HCT116 (cell line): ENCODE results near the gene SCGB1A1. TPM values are rescaled to one million over a fixed set of nuclear protein-coding genes. Genes with fewer than 3 reads are reported as not detected.

Source experiments
- ATAC-seq: fragments of 200-7000 bp; cut with Tn5 transposase; 2 replicates; pipeline ENCODE4 v1.9.1; 2020; ENCODE audit warnings: mild to moderate bottlenecking, moderate library complexity
- BruUV-seq: library from RNA; stranded (reverse); fragments of 400-500 nt; replicated peaks from 2 replicates; lab custom pipeline; 2021; lab: Mats Ljungman, UMichigan
- CTCF ChIA-PET: fragments of 300-600 bp; sonication (Branson Sonifier 250); formaldehyde crosslinking; loops from one replicate; lab custom pipeline; 2021; ENCODE audit warnings: antibody characterized with exemption; lab: Charles Lee
- POLR2A ChIA-PET: fragments of 300-600, 350-600 bp; sonication (Branson Sonifier 250); formaldehyde crosslinking; loops from one replicate; lab custom pipeline; 2021; ENCODE audit warnings: antibody characterized with exemption; lab: Charles Lee
- RAD21 ChIA-PET, 2 experiments: fragments of 300-600 bp; sonication (Branson Sonifier 250); formaldehyde crosslinking; loops; one replicate each; lab custom pipeline; 2023; ENCODE audit warnings: low total read pairs in 2 of 2; ENCODE audit not compliant: uncharacterized antibody in 2 of 2, unreplicated experiment in 2 of 2, low non-redundant PET in 1 of 2; lab: Charles Lee
- DNase-seq: peaks from one replicate; pipeline ENCODE4 v3.0.0-alpha.2; 2010; ENCODE audit warnings: low read depth, low spot score
- H2AFZ ChIP-seq: fragments of 200-600 bp; shearing (Covaris generic), sonication (generic); 2 replicates; pipeline ENCODE4 v1.6.1; 2017; ENCODE audit warnings: low read depth, mixed run types, mixed read lengths, antibody characterized with exemption, low read length; ENCODE audit not compliant: poor library complexity, severe bottlenecking
- H3K27ac ChIP-seq: 2 replicates; pipeline ENCODE4 v1.5.1; 2012; ENCODE audit warnings: low read depth, low read length
- H3K27me3 ChIP-seq: fragments of 200-600 bp; sonication (generic); 2 replicates; pipeline ENCODE4 v1.6.1; 2016; ENCODE audit warnings: mixed run types, low read length, mixed read lengths; ENCODE audit not compliant: insufficient read depth
- H3K36me3 ChIP-seq, 2 experiments: fragments of 200-500 bp in 1 of 2; fragments of 200-600 bp in 1 of 2; sonication (Bioruptor generic) in 1 of 2; sonication (generic) in 1 of 2; 2 replicates each; pipeline versions ENCODE4 v1.5.1 to v1.6.1; 2014 to 2016; ENCODE audit warnings: low read length in 2 of 2, inconsistent platforms in 1 of 2, mixed read lengths in 1 of 2, mixed run types in 1 of 2; ENCODE audit not compliant: insufficient read depth in 2 of 2, control insufficient read depth in 1 of 2
- H3K4me1 ChIP-seq, 2 experiments: fragments of 200-600 bp in 1 of 2; sonication (generic) in 1 of 2; 2 replicates each; pipeline versions ENCODE4 v1.5.1 to v1.6.1; 2012 to 2017; ENCODE audit warnings: low read length in 2 of 2, inconsistent platforms in 1 of 2, mild to moderate bottlenecking in 1 of 2, mixed read lengths in 1 of 2, mixed run types in 1 of 2, moderate library complexity in 1 of 2; ENCODE audit not compliant: insufficient read depth in 2 of 2, control insufficient read depth in 1 of 2
- H3K4me2 ChIP-seq: fragments of 200-600 bp; sonication (generic); 2 replicates; pipeline ENCODE4 v1.6.1; 2017; ENCODE audit warnings: mixed run types, low read length, mixed read lengths
- H3K4me3 ChIP-seq, 2 experiments: fragments of 200-600 bp in 1 of 2; sonication (generic) in 1 of 2; replicated peaks in 1 of 2; 2 replicates each; pipeline ENCODE4 v1.5.1; 2011 to 2016; ENCODE audit warnings: low read length in 2 of 2, control low read depth in 1 of 2, low read depth in 1 of 2, mild to moderate bottlenecking in 1 of 2, mixed read lengths in 1 of 2, mixed run types in 1 of 2
- H3K79me2 ChIP-seq: fragments of 200-600 bp; sonication (generic); 2 replicates; pipeline ENCODE4 v1.6.1; 2017; ENCODE audit warnings: mild to moderate bottlenecking, mixed run types, low read length, moderate library complexity, mixed read lengths; ENCODE audit not compliant: insufficient read depth
- H3K9ac ChIP-seq: fragments of 200-600 bp; sonication (generic); 2 replicates; pipeline ENCODE4 v1.6.1; 2016; ENCODE audit warnings: low read length, mixed read lengths
- H3K9me2 ChIP-seq: fragments of 200-600 bp; sonication (generic), shearing (Covaris generic); 2 replicates; pipeline ENCODE4 v1.6.1; 2017; ENCODE audit warnings: mixed run types, mild to moderate bottlenecking, moderate library complexity; ENCODE audit not compliant: insufficient read depth
- H3K9me3 ChIP-seq, 2 experiments: fragments of 200-500 bp in 1 of 2; fragments of 200-600 bp in 1 of 2; sonication (Bioruptor generic) in 1 of 2; sonication (generic) in 1 of 2; 2 replicates each; pipeline ENCODE4 v1.6.1; 2014 to 2017; ENCODE audit warnings: low read length in 2 of 2, mixed read lengths in 2 of 2, inconsistent platforms in 1 of 2, low read depth in 1 of 2, mild to moderate bottlenecking in 1 of 2, mixed run types in 1 of 2, moderate library complexity in 1 of 2; ENCODE audit not compliant: control insufficient read depth in 1 of 2, insufficient read depth in 1 of 2
- H4K20me1 ChIP-seq: fragments of 200-600 bp; sonication (generic), shearing (Covaris generic); 2 replicates; pipeline ENCODE4 v1.6.1; 2017; ENCODE audit warnings: mixed run types, mild to moderate bottlenecking, moderate library complexity; ENCODE audit not compliant: insufficient read depth
- CEBPB ChIP-seq: IDR thresholded peaks from 2 replicates; pipeline ENCODE4 v1.6.1; 2012; ENCODE audit warnings: low read depth
- EGR1 ChIP-seq: IDR thresholded peaks from 2 replicates; pipeline ENCODE4 v1.6.1; 2012; ENCODE audit warnings: low read depth
- ELF1 ChIP-seq: IDR thresholded peaks from 2 replicates; pipeline ENCODE4 v1.6.1; 2012; ENCODE audit warnings: low read depth, borderline replicate concordance
- EZH2 ChIP-seq: fragments of 200-600 bp; sonication (generic); IDR thresholded peaks from 2 replicates; pipeline ENCODE4 v1.6.1; 2017; ENCODE audit warnings: antibody characterized with exemption, mixed run types
- EZH2phosphoT487 ChIP-seq: fragments of 200-600 bp; IDR thresholded peaks from 2 replicates; pipeline ENCODE4 v1.6.1; 2018; ENCODE audit warnings: antibody characterized with exemption, borderline replicate concordance
- FOSL1 ChIP-seq: IDR thresholded peaks from 2 replicates; pipeline ENCODE4 v1.6.1; 2012; ENCODE audit warnings: low read depth
- JUND ChIP-seq: IDR thresholded peaks from 2 replicates; pipeline ENCODE4 v1.6.1; 2012
- POLR2A ChIP-seq: IDR thresholded peaks from 2 replicates; pipeline ENCODE4 v1.7.0; 2011; ENCODE audit warnings: borderline replicate concordance; ENCODE audit not compliant: insufficient read depth, insufficient read length; ENCODE audit errors: extremely low read depth
- POLR2AphosphoS5 ChIP-seq: IDR thresholded peaks from 2 replicates; pipeline ENCODE4 v1.6.1; 2011; ENCODE audit warnings: mild to moderate bottlenecking, low read depth, low read length, moderate library complexity
- RAD21 ChIP-seq: IDR thresholded peaks from 2 replicates; pipeline ENCODE4 v1.6.1; 2012; ENCODE audit warnings: low read depth, mild to moderate bottlenecking
- SIN3A ChIP-seq: IDR thresholded peaks from 2 replicates; pipeline ENCODE4 v1.6.1; 2012; ENCODE audit warnings: low read depth
- SP1 ChIP-seq: IDR thresholded peaks from 2 replicates; pipeline ENCODE4 v1.6.1; 2012; ENCODE audit warnings: low read depth
- SRF ChIP-seq: IDR thresholded peaks from 2 replicates; pipeline ENCODE4 v1.6.1; 2012; ENCODE audit warnings: low read depth
- TCF7L2 ChIP-seq: IDR thresholded peaks from 2 replicates; pipeline ENCODE4 v1.7.0; 2011; ENCODE audit warnings: borderline replicate concordance, inconsistent platforms; ENCODE audit not compliant: insufficient read depth, insufficient read length; ENCODE audit errors: extremely low read depth
- ZFX ChIP-seq: fragments of 450-650 bp; IDR thresholded peaks from 2 replicates; pipeline ENCODE4 v1.6.1; 2017
- ZNF274 ChIP-seq: fragments of 200-500 bp; sonication (Bioruptor generic); IDR thresholded peaks from 2 replicates; pipeline ENCODE4 v1.6.1; 2014; ENCODE audit warnings: mild to moderate bottlenecking, low read depth, low read length, inconsistent platforms
- intact Hi-C: fragments of 100-400 bp; cut with micrococcal nuclease; formaldehyde crosslinking; loops from 2 replicates; pipeline ENCODE4 v1.10.0; 2022
- total RNA-seq: library from RNA; stranded (reverse); gene quantifications from one replicate; pipeline ENCODE4 v1.2.1, GENCODE V29; 2021; ENCODE audit not compliant: unreplicated experiment
- TF ChIP-seq, protein P1 (sequence below): IDR thresholded peaks from 2 replicates; pipeline ENCODE4 v1.6.1; 2012
- TF ChIP-seq, protein P2 (sequence below): IDR thresholded peaks from 2 replicates; pipeline ENCODE4 v1.6.1; 2012; ENCODE audit warnings: low read depth
- TF ChIP-seq, protein P3 (sequence below), 3 experiments: fragments of 200-600 bp in 1 of 3; sonication (generic) in 1 of 3; IDR thresholded peaks in 2 of 3; conservative IDR thresholded peaks in 1 of 3; 2 replicates each; pipeline ENCODE4 v1.5.1; 2012 to 2017; ENCODE audit warnings: low read depth in 2 of 3, low read length in 2 of 3, antibody characterized with exemption in 1 of 3, borderline replicate concordance in 1 of 3, control low read depth in 1 of 3, mild to moderate bottlenecking in 1 of 3, mixed read lengths in 1 of 3, mixed run types in 1 of 3, moderate library complexity in 1 of 3; ENCODE audit not compliant: insufficient read depth in 1 of 3
- TF ChIP-seq, protein P4 (sequence below): IDR thresholded peaks from 2 replicates; pipeline ENCODE4 v1.6.1; 2012

Gene SCGB1A1
- total RNA-seq, 1 experiment from 2014 or later = 2.0 TPM

DNA sequence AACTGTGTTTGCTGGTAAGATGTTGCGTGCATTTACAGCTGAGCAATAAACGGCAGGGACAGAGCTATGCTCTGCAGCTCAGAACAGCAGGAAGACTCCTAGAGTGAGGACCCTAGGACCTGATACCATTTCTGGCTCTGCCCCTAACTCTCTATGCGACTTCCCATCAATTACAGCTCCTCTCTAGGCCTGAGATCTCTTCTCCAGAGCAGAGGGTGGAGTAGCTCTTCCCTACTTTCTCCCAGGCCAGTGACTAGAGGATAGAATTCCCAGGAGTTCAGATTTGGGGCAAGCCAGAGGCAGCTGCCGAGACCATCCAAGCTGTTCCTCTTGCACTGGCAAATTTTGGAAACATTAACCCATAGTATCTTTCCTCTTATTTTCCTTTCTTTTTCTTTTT is 12.8 kb upstream of the SCGB1A1 start (continued):
- TF ChIP-seq, protein P1, sequence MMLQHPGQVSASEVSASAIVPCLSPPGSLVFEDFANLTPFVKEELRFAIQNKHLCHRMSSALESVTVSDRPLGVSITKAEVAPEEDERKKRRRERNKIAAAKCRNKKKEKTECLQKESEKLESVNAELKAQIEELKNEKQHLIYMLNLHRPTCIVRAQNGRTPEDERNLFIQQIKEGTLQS = no peak
- no peak for TF ChIP-seq ZNF274
- TF ChIP-seq EZH2 = no peak
- no peak for TF ChIP-seq ELF1
- no peak for TF ChIP-seq POLR2AphosphoS5
- TF ChIP-seq EZH2phosphoT487 = no peak
- no peak for TF ChIP-seq SP1
- no peak for TF ChIP-seq RAD21
- TF ChIP-seq CEBPB = no peak
- TF ChIP-seq TCF7L2 = no peak
- no peak for TF ChIP-seq JUND
- no peak for TF ChIP-seq SRF

DNA sequence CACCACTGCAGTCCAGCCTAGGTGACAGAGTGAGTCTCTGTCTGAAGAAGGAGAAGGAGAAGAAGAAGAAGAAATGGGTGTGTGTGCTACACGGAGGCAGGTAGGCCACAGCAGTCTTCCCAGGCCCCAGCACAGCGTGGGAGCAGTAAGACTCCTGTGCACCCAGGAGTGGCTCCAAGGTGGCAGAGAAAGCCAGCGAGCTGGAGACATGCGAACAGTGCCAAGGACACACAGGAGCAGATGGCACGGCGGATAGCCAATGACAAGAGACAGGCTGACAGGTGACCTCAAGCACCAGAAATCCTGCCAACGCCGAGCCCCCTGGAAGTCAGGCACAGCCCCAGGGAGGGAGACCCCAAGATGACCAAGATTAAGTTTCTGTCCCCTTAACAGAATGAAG is 9.0 kb upstream of the SCGB1A1 start:
- RAD21 ChIA-PET = no interaction called here
- DNase-seq (no peak), ATAC-seq (no peak)
- BruUV-seq = no TSS peak
- intact Hi-C loops = no loop called here
- CTCF ChIA-PET = interaction anchor here (0.6 to 1.8 kb wide), 3 partner anchors 15 to 138 kb away, joined by 3 to 8 read pairs (median 7); no protein-coding TSS in a partner anchor
- no peaks in the 10 kb centered on the region for H3K36me3 ChIP-seq
- H3K27ac ChIP-seq = no peak overlapping the region
- H2AFZ ChIP-seq = no peak overlapping the region
- no peaks in the 10 kb centered on the region for H3K79me2 ChIP-seq
- peaks cover 0 to 4% of the 10 kb centered on the region in 2 experiments; a peak in 1 of 4 replicates for H3K4me1 ChIP-seq
- H3K4me3 ChIP-seq = no peak overlapping the region
- H3K9ac ChIP-seq = no peak overlapping the region
- no peaks in the 10 kb centered on the region for H3K9me3 ChIP-seq
- H3K27me3 ChIP-seq = no peaks in the 10 kb centered on the region
- no peaks in the 10 kb centered on the region for H4K20me1 ChIP-seq
- no peak overlapping the region for H3K4me2 ChIP-seq
- POLR2A ChIA-PET = no interaction called here
- H3K9me2 ChIP-seq = no peaks in the 10 kb centered on the region
- TF ChIP-seq, protein P2, sequence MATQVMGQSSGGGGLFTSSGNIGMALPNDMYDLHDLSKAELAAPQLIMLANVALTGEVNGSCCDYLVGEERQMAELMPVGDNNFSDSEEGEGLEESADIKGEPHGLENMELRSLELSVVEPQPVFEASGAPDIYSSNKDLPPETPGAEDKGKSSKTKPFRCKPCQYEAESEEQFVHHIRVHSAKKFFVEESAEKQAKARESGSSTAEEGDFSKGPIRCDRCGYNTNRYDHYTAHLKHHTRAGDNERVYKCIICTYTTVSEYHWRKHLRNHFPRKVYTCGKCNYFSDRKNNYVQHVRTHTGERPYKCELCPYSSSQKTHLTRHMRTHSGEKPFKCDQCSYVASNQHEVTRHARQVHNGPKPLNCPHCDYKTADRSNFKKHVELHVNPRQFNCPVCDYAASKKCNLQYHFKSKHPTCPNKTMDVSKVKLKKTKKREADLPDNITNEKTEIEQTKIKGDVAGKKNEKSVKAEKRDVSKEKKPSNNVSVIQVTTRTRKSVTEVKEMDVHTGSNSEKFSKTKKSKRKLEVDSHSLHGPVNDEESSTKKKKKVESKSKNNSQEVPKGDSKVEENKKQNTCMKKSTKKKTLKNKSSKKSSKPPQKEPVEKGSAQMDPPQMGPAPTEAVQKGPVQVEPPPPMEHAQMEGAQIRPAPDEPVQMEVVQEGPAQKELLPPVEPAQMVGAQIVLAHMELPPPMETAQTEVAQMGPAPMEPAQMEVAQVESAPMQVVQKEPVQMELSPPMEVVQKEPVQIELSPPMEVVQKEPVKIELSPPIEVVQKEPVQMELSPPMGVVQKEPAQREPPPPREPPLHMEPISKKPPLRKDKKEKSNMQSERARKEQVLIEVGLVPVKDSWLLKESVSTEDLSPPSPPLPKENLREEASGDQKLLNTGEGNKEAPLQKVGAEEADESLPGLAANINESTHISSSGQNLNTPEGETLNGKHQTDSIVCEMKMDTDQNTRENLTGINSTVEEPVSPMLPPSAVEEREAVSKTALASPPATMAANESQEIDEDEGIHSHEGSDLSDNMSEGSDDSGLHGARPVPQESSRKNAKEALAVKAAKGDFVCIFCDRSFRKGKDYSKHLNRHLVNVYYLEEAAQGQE = no peak
- TF ChIP-seq SP1 = no peak
- no peak for TF ChIP-seq JUND
- TF ChIP-seq RAD21 = no peak
- TF ChIP-seq EZH2phosphoT487 = no peak
- TF ChIP-seq, protein P1 = no peak
- TF ChIP-seq POLR2AphosphoS5 = no peak
- no peak for TF ChIP-seq ZFX
- TF ChIP-seq ELF1 = no peak
- TF ChIP-seq CEBPB = no peak
- TF ChIP-seq POLR2A = no peak
- no peak for TF ChIP-seq EGR1
- TF ChIP-seq, protein P3, sequence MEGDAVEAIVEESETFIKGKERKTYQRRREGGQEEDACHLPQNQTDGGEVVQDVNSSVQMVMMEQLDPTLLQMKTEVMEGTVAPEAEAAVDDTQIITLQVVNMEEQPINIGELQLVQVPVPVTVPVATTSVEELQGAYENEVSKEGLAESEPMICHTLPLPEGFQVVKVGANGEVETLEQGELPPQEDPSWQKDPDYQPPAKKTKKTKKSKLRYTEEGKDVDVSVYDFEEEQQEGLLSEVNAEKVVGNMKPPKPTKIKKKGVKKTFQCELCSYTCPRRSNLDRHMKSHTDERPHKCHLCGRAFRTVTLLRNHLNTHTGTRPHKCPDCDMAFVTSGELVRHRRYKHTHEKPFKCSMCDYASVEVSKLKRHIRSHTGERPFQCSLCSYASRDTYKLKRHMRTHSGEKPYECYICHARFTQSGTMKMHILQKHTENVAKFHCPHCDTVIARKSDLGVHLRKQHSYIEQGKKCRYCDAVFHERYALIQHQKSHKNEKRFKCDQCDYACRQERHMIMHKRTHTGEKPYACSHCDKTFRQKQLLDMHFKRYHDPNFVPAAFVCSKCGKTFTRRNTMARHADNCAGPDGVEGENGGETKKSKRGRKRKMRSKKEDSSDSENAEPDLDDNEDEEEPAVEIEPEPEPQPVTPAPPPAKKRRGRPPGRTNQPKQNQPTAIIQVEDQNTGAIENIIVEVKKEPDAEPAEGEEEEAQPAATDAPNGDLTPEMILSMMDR (IDR thresholded peaks at IDR 0.05 in 2 of 3, conservative IDR thresholded peaks at IDR 0.05 in 1 of 3; ENCODE audit: borderline replicate concordance in 1 of 3, insufficient read depth in 1 of 3, low read depth in 2 of 3, low read length in 2 of 3) = no peak
- TF ChIP-seq FOSL1 = no peak
- TF ChIP-seq, protein P4, sequence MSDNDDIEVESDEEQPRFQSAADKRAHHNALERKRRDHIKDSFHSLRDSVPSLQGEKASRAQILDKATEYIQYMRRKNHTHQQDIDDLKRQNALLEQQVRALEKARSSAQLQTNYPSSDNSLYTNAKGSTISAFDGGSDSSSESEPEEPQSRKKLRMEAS = no peak
- no peak for TF ChIP-seq SIN3A
- no peak for TF ChIP-seq EZH2
